Smooth muscle cell (in vitro differentiated cells): ENCODE measurements around the gene PPY. TPM values are rescaled to one million over a fixed set of nuclear protein-coding genes. Genes with fewer than 3 reads are reported as not detected.
A peak's percentile ranks its signal among the peaks of the same experiment; 100 is the strongest.
"Not testable (repeated sequence)": the region's sequence is repeated elsewhere in the genome, so short reads cannot be mapped to it uniquely, and the experiment has no call there.

ENCODE experiments used
- DNase-seq: peaks from one replicate; lab custom pipeline; 2025; ENCODE audit not compliant: unreplicated experiment; lab: John Stamatoyannopoulos, UW
- H2AFZ ChIP-seq: fragments of 200-600 bp; sonication (generic); 2 replicates; pipeline ENCODE4 v1.6.0; 2016; ENCODE audit warnings: antibody characterized with exemption, low read depth, mild to moderate bottlenecking
- H3F3A ChIP-seq: fragments of 200-600 bp; sonication (generic); 2 replicates; pipeline ENCODE4 v1.6.0; 2017; ENCODE audit warnings: antibody characterized with exemption, low read depth
- H3K27ac ChIP-seq: fragments of 200-600 bp; sonication (generic); 2 replicates; pipeline ENCODE4 v1.5.1; 2016; ENCODE audit warnings: low read depth, mild to moderate bottlenecking
- H3K27me3 ChIP-seq: fragments of 200-600 bp; sonication (generic); 2 replicates; pipeline ENCODE4 v1.6.1; 2016; ENCODE audit warnings: low read depth, mild to moderate bottlenecking
- H3K36me3 ChIP-seq: fragments of 200-600 bp; sonication (generic); 2 replicates; pipeline ENCODE4 v1.5.1; 2016; ENCODE audit warnings: low read depth
- H3K4me1 ChIP-seq: fragments of 200-600 bp; sonication (generic); 2 replicates; pipeline ENCODE4 v1.5.1; 2016; ENCODE audit warnings: low read depth
- H3K4me2 ChIP-seq: fragments of 200-600 bp; sonication (generic); 2 replicates; pipeline ENCODE4 v1.6.0; 2016; ENCODE audit warnings: mild to moderate bottlenecking
- H3K4me3 ChIP-seq: fragments of 200-600 bp; sonication (generic); 2 replicates; pipeline ENCODE4 v1.5.1; 2016; ENCODE audit warnings: mild to moderate bottlenecking
- H3K79me2 ChIP-seq: fragments of 200-600 bp; sonication (generic); 2 replicates; pipeline ENCODE4 v1.6.0; 2016; ENCODE audit warnings: low read depth, mild to moderate bottlenecking
- H3K9ac ChIP-seq: fragments of 200-600 bp; sonication (generic); 2 replicates; pipeline ENCODE4 v1.6.0; 2016; ENCODE audit warnings: low read depth
- H3K9me3 ChIP-seq: fragments of 200-600 bp; sonication (generic); replicated peaks from 2 replicates; pipeline ENCODE4 v1.5.1; 2016; ENCODE audit warnings: low read depth
- H4K20me1 ChIP-seq: fragments of 200-600 bp; sonication (generic); 2 replicates; pipeline ENCODE4 v1.6.0; 2016; ENCODE audit warnings: low read depth
- CTCF ChIP-seq: fragments of 200-600 bp; sonication (generic); IDR thresholded peaks from 2 replicates; pipeline ENCODE4 v1.5.1; 2017; ENCODE audit warnings: borderline replicate concordance, mild to moderate bottlenecking, antibody characterized with exemption; ENCODE audit not compliant: insufficient read depth, poor library complexity, severe bottlenecking
- WGBS: methylation state at CpG from one replicate; pipeline ENCODE4 v1.1.7; 2016; ENCODE audit warnings: low lambda C conversion rate; 5-methylcytosine and 5-hydroxymethylcytosine counted together
- polyA plus RNA-seq: library from polyadenylated mRNA; unstranded; fragments of >200 nt; fragmentation: Nextera tagmentation; extraction: Ambion mirVana; gene quantifications from 2 replicates; pipeline ENCODE4 v1.2.1, GENCODE V29; 2016
- total RNA-seq: library from RNA; depleted of rRNA; stranded (reverse); fragments of >200 nt; gene quantifications from 2 replicates; pipeline ENCODE4 v1.2.3, GENCODE V29; 2014

Gene PPY
- total and polyA plus RNA-seq, 2 experiments from 2014 or later = not detected

GRCh38 chr17:43940630-43941029 lies 1.6 kb downstream of the PPY start:
- Histone ChIP-seq H3K79me2 (no peaks in the 10 kb centered on the region), H3K9me3 (no peaks in the 10 kb centered on the region), H3K9ac (no peak overlapping the region), H3K36me3 (no peaks in the 10 kb centered on the region), H2AFZ (no peak overlapping the region), H3K4me1 (peaks cover 5% of the 10 kb centered on the region), H3K4me3 (no peak overlapping the region), H3K4me2 (no peak overlapping the region), H4K20me1 (no peaks in the 10 kb centered on the region), H3F3A (no peaks in the 10 kb centered on the region), H3K27me3 (peaks cover 18% of the 10 kb centered on the region), H3K27ac (no peak overlapping the region)
- TF ChIP-seq CTCF = peak; percentile 62
- peak; percentile 14 for DNase-seq
- WGBS = 55% methylated on average over 7 of the region's 7 CpGs

- Histone ChIP-seq H3K27ac (no peak overlapping the region), H3K4me3 (no peak overlapping the region), H3K9me3 (no peaks in the 10 kb centered on the region), H3F3A (no peaks in the 10 kb centered on the region), H3K79me2 (no peaks in the 10 kb centered on the region), H3K27me3 (peaks cover 18% of the 10 kb centered on the region), H3K4me2 (no peak overlapping the region), H3K4me1 (peaks cover 5% of the 10 kb centered on the region), H3K36me3 (no peaks in the 10 kb centered on the region), H3K9ac (no peak overlapping the region), H2AFZ (no peak overlapping the region), H4K20me1 (no peaks in the 10 kb centered on the region)
- DNase-seq = no peak
- 98% methylated on average over 5 of the region's 5 CpGs for WGBS
- TF ChIP-seq CTCF = no peak
Observed at GRCh38 chr17:43939886-43940285, 2.4 kb downstream of the PPY start.

- H3K4me3 ChIP-seq, H3K4me2 ChIP-seq, H3K36me3 ChIP-seq, H2AFZ ChIP-seq, H3K4me1 ChIP-seq, H3K9ac ChIP-seq, H3K9me3 ChIP-seq, H4K20me1 ChIP-seq, H3F3A ChIP-seq, H3K27ac ChIP-seq, H3K79me2 ChIP-seq, DNase-seq: not testable (repeated sequence)
- 94% methylated on average over 3 of the region's 3 CpGs for WGBS
- H3K27me3 ChIP-seq = peaks cover 18% of the 10 kb centered on the region
Observed at GRCh38 chr17:43939452-43939851, 2.8 kb downstream of the PPY start.

GRCh38 chr17:43938838-43939182 lies 3.5 kb downstream of the PPY start:
- Histone ChIP-seq H3K36me3 (no peaks in the 10 kb centered on the region), H2AFZ (no peak overlapping the region), H3K4me3 (no peak overlapping the region), H3K4me2 (no peak overlapping the region), H3K27me3 (peaks cover 18% of the 10 kb centered on the region), H4K20me1 (no peaks in the 10 kb centered on the region), H3K4me1 (peaks cover 5% of the 10 kb centered on the region), H3F3A (no peaks in the 10 kb centered on the region), H3K9me3 (no peaks in the 10 kb centered on the region), H3K27ac (no peak overlapping the region), H3K79me2 (no peaks in the 10 kb centered on the region), H3K9ac (no peak overlapping the region)
- DNase-seq = no peak
- WGBS = 87% methylated on average over 6 of the region's 6 CpGs
- TF ChIP-seq CTCF = no peak
